Neural progenitor cell (in vitro differentiated cells): ENCODE measurements around the gene TECTA. TPM values are rescaled to one million over a fixed set of nuclear protein-coding genes. Genes with fewer than 3 reads are reported as not detected.
"Not testable (repeated sequence)": the region's sequence is repeated elsewhere in the genome, so short reads cannot be mapped to it uniquely, and the experiment has no call there.

Source experiments
- DNase-seq: peaks from one replicate; pipeline ENCODE4 v3.0.0-alpha.2; 2016; ENCODE audit warnings: low spot score
- H2AFZ ChIP-seq: fragments of 200-600 bp; sonication (generic); replicated peaks from 2 replicates; pipeline ENCODE4 v1.6.1; 2016; ENCODE audit warnings: antibody characterized with exemption
- H3F3A ChIP-seq: fragments of 200-600 bp; sonication (generic); 2 replicates; pipeline ENCODE4 v1.6.1; 2016; ENCODE audit warnings: antibody characterized with exemption, low read depth
- H3K27ac ChIP-seq: fragments of 200-600 bp; sonication (generic); 2 replicates; pipeline ENCODE4 v1.5.1; 2016; ENCODE audit warnings: mild to moderate bottlenecking
- H3K27me3 ChIP-seq: fragments of 200-600 bp; sonication (generic); 2 replicates; pipeline ENCODE4 v1.6.1; 2016; ENCODE audit warnings: mild to moderate bottlenecking, moderate library complexity
- H3K36me3 ChIP-seq: fragments of 200-600 bp; sonication (generic); 2 replicates; pipeline ENCODE4 v1.5.1; 2016
- H3K4me1 ChIP-seq: fragments of 200-600 bp; sonication (generic); 2 replicates; pipeline ENCODE4 v1.6.1; 2016; ENCODE audit warnings: mixed run types
- H3K4me2 ChIP-seq: fragments of 200-600 bp; sonication (generic); 2 replicates; pipeline ENCODE4 v1.6.1; 2016
- H3K4me3 ChIP-seq: fragments of 200-600 bp; sonication (generic); 2 replicates; pipeline ENCODE4 v1.5.1; 2016
- H3K79me2 ChIP-seq: fragments of 200-600 bp; sonication (generic); 2 replicates; pipeline ENCODE4 v1.6.1; 2016; ENCODE audit warnings: low read depth
- H3K9ac ChIP-seq: fragments of 200-600 bp; sonication (generic); 2 replicates; pipeline ENCODE4 v1.6.1; 2016
- H3K9me3 ChIP-seq: fragments of 200-600 bp; sonication (generic); 2 replicates; pipeline ENCODE4 v1.5.1; 2016; ENCODE audit warnings: low read depth
- H4K20me1 ChIP-seq: fragments of 200-600 bp; sonication (generic); 2 replicates; pipeline ENCODE4 v1.6.1; 2016; ENCODE audit warnings: low read depth
- H3K27ac Mint-ChIP-seq: 3 replicates; pipeline ENCODE4 v1.8.0; 2021; ENCODE audit warnings: mixed read lengths
- H3K27me3 Mint-ChIP-seq: 2 replicates; pipeline ENCODE4 v1.8.0; 2022; ENCODE audit warnings: low read depth, mild to moderate bottlenecking, inconsistent platforms, moderate library complexity, mixed read lengths; ENCODE audit not compliant: insufficient read depth
- H3K36me3 Mint-ChIP-seq: 3 replicates; pipeline ENCODE4 v1.8.0; 2021; ENCODE audit warnings: mixed read lengths
- H3K4me1 Mint-ChIP-seq: 3 replicates; pipeline ENCODE4 v1.8.0; 2021; ENCODE audit warnings: mixed read lengths
- H3K4me3 Mint-ChIP-seq: 3 replicates; pipeline ENCODE4 v1.8.0; 2021; ENCODE audit warnings: mild to moderate bottlenecking, moderate library complexity, mixed read lengths
- H3K9me3 Mint-ChIP-seq: 3 replicates; pipeline ENCODE4 v1.8.0; 2020; ENCODE audit warnings: mixed read lengths
- CTCF ChIP-seq: fragments of 200-600 bp; sonication (generic); IDR thresholded peaks from 2 replicates; pipeline ENCODE4 v1.5.1; 2017; ENCODE audit warnings: antibody characterized with exemption, mild to moderate bottlenecking
- EZH2 ChIP-seq: fragments of 200-600 bp; sonication (generic); IDR thresholded peaks from 2 replicates; pipeline ENCODE4 v1.6.1; 2017; ENCODE audit warnings: antibody characterized with exemption, mild to moderate bottlenecking, moderate library complexity
- EZH2phosphoT487 ChIP-seq: fragments of 200-600 bp; sonication (generic); IDR thresholded peaks from 2 replicates; pipeline ENCODE4 v1.6.1; 2017; ENCODE audit warnings: antibody characterized with exemption
- total RNA-seq: library from RNA; depleted of rRNA; stranded (reverse); fragments of >200 nt; gene quantifications from 2 replicates; pipeline ENCODE4 v1.2.3, GENCODE V29; 2015; ENCODE audit warnings: low replicate concordance

The TECTA gene
- total RNA-seq, 1 donor from 2014 or later: 0.84 TPM

- peak overlapping the region; percentile 35 for H2AFZ ChIP-seq
- H3K4me3 ChIP-seq: no peak overlapping the region
- H3K9me3 ChIP-seq: no peaks in the 10 kb centered on the region
- peak overlapping the region; percentile 76 for H3K27ac ChIP-seq
- H3K4me1 Mint-ChIP-seq: peaks cover 64% of the 10 kb centered on the region
- peaks cover 43% of the 10 kb centered on the region for H3K4me1 ChIP-seq
- H3F3A ChIP-seq: peaks cover 34% of the 10 kb centered on the region
- no peak for TF ChIP-seq CTCF
- TF ChIP-seq EZH2phosphoT487: no peak
- no peak for TF ChIP-seq EZH2
- peak overlapping the region; percentile 40 for H3K4me2 ChIP-seq
- H3K36me3 ChIP-seq: no peaks in the 10 kb centered on the region
- peak overlapping the region; percentile 84 for H3K27ac Mint-ChIP-seq
- no peak overlapping the region for H3K9ac ChIP-seq
- H3K27me3 Mint-ChIP-seq: peaks cover 4% of the 10 kb centered on the region
- no peaks in the 10 kb centered on the region for H4K20me1 ChIP-seq
- peak; percentile 68 for DNase-seq
- H3K9me3 Mint-ChIP-seq: no peaks in the 10 kb centered on the region
- no peaks in the 10 kb centered on the region for H3K36me3 Mint-ChIP-seq
- no peaks in the 10 kb centered on the region for H3K27me3 ChIP-seq
- H3K79me2 ChIP-seq: no peaks in the 10 kb centered on the region
- H3K4me3 Mint-ChIP-seq: peak overlapping the region; percentile 49
Observed at GRCh38 chr11:121236115-121237001, 135.3 kb downstream of the TECTA start.

GRCh38 chr11:121237247-121237646, 136.2 kb downstream of the TECTA start:
- H3K36me3 Mint-ChIP-seq, H3K36me3 ChIP-seq, H3K9ac ChIP-seq, H3K27me3 Mint-ChIP-seq, H3K4me3 ChIP-seq, H3K79me2 ChIP-seq, H3K9me3 ChIP-seq, H3K27me3 ChIP-seq, H4K20me1 ChIP-seq, DNase-seq, H3K9me3 Mint-ChIP-seq: not testable (repeated sequence)
- Mint-ChIP-seq H3K4me1 (peaks cover 68% of the 10 kb centered on the region), H3K4me3 (peak overlapping the region; percentile 49), H3K27ac (peak overlapping the region; percentile 85)
- H3F3A ChIP-seq: peaks cover 41% of the 10 kb centered on the region
- H3K4me2 ChIP-seq: peak overlapping the region; percentile 40
- peak overlapping the region; percentile 35 for H2AFZ ChIP-seq
- H3K4me1 ChIP-seq: peaks cover 52% of the 10 kb centered on the region
- peak overlapping the region; percentile 70 for H3K27ac ChIP-seq

GRCh38 chr11:121237686-121238658, 136.9 kb downstream of the TECTA start:
- Histone ChIP-seq H3K4me1 (peaks cover 56% of the 10 kb centered on the region), H3K4me2 (peak overlapping the region; percentile 40), H3K27ac (peak overlapping the region; percentile 70), H3K9me3 (no peaks in the 10 kb centered on the region), H3K36me3 (no peaks in the 10 kb centered on the region), H4K20me1 (no peaks in the 10 kb centered on the region), H3K4me3 (no peak overlapping the region), H2AFZ (peak overlapping the region; percentile 35), H3K9ac (no peak overlapping the region), H3K27me3 (no peaks in the 10 kb centered on the region), H3K79me2 (no peaks in the 10 kb centered on the region), H3F3A (peaks cover 41% of the 10 kb centered on the region)
- Mint-ChIP-seq H3K27ac (peak overlapping the region; percentile 85), H3K36me3 (no peaks in the 10 kb centered on the region), H3K27me3 (peaks cover 4% of the 10 kb centered on the region), H3K4me1 (peaks cover 75% of the 10 kb centered on the region), H3K4me3 (no peak overlapping the region), H3K9me3 (no peaks in the 10 kb centered on the region)
- DNase-seq: no peak
- no peak for TF ChIP-seq EZH2
- TF ChIP-seq CTCF: no peak
